GM21737 (cell line): ENCODE measurements around the gene DAB2IP.

Source experiments
- ATAC-seq: cut with Tn5 transposase; IDR thresholded peaks from one replicate; pipeline ENCODE4 v1.9.1; 2021; ENCODE audit warnings: mild to moderate bottlenecking, moderate library complexity; ENCODE audit not compliant: unreplicated experiment

The DAB2IP gene

DNA sequence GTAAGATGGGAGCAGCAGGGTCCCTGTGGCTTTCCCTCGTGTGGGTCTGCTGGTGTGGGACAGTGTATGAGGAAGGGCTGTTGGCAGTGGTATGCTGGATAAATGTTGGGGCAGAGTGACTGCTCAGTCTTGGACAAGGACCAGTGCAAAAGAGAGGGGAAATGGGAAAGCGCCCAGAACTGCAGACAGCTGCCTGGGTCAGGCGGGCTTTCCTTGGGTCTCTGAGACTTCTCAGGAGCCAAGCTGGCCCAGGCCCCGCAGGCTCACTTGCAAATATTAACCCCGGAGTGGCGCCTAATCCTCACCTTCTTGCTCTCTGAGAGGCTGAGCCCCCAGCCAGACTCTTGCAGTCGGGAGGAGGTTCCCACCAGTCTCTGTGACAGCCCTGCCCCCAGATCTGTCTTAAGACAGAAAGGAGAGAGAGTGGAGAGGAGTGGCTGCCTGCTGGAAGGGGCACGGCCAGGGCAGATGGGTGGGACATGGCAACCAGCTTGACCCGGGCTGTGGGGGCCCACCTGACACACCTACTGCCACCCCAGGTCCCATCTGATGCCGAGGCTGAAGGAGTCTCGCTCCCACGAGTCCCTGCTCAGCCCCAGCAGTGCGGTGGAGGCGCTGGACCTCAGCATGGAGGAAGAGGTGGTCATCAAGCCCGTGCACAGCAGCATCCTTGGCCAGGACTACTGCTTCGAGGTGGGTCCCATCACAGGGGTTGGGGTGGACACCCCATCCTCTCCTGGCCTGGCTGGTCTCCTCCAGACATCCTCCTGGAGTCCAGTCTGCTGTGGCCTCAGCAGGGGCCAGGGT is 105.2 kb downstream of the DAB2IP start:
- ATAC-seq: no peak

DNA sequence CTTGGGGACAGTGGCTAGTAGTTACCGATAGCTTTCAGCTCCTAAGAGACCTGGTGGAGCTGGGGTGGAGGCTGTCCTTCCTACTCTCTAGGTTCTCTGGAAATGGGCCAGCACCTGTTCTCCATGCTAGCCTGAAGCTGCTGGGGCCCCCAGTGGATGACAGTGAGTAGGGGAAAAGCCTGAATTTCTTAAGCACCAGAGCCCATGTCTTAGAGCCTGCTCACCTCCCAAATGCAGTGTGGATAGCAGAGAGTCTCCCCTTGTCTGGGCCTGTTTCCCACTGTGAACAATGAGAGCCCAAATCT is 105.8 kb downstream of the DAB2IP start:
- ATAC-seq: no peak

GRCh38 chr9:121758693-121759092 is 107.3 kb downstream of the DAB2IP start:
- no peak for ATAC-seq

DNA sequence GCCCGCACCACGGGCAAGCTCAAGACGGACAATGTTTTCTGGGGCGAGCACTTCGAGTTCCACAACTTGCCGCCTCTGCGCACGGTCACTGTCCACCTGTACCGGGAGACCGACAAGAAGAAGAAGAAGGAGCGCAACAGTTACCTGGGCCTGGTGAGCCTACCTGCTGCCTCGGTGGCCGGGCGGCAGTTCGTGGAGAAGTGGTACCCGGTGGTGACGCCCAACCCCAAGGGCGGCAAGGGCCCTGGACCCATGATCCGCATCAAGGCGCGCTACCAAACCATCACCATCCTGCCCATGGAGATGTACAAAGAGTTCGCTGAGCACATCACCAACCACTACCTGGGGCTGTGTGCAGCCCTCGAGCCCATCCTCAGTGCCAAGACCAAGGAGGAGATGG is 108.6 kb downstream of the DAB2IP start:
- ATAC-seq: no peak

DNA sequence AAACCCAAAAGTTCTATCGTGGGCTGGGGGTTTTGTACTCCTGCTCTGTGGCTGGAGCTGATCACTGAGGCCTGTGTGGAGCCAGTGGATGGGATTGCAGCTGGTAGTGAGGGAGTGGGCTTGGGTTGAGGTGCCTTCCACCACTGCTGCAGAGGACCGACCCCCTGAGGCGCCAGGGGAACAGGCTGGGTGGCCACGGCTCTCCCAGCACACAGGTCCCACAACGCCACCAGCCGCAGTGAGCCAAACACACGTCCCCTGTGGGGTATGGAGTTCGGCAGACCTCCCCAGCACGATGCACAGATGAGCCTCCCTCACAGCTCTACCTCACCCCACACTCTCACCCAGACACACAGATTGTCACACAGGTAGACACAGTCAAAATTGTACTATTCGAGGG is 109.1 kb downstream of the DAB2IP start:
- ATAC-seq: no peak

DNA sequence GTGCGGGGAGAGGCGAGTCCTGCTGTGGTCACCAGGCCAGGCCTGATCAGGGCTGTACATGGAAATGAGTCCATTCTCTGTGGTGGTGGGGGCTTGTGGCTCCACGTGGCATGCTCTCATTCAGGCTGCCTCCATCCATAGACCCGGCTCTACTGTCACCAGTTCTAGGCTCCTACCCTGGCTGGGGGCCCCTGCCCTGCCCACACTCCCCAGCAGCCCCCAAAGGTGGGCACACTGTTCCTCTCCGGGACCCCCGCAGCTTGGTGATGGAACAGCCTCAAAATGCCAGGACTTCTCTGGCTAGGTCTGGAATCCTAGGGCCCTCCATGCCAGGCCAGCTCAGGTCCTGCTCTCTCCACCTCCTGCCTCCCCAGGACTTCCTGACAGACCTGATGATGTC is 111.7 kb downstream of the DAB2IP start:
- no peak for ATAC-seq

- ATAC-seq: no peak
Measured at GRCh38 chr9:121763561-121764370, 112.3 kb downstream of the DAB2IP start.

DNA sequence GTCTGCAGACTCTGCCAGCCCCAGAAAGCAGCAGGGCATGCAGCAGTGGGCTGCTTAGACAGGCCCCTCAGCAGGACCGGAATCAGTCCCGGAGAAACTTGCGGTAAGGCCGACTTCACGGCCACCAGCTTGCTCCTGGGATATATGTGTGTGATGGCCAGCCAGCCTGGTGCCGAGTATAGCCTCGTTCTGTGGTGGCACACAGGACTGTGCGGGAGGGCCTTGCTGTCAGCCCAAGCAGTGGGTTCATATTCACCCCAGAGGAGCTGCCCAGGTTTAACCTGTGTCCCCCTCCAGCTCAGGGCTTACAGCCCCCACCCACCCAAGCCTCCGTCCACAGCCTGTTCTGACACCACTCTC is 112.9 kb downstream of the DAB2IP start:
- no peak for ATAC-seq

DNA sequence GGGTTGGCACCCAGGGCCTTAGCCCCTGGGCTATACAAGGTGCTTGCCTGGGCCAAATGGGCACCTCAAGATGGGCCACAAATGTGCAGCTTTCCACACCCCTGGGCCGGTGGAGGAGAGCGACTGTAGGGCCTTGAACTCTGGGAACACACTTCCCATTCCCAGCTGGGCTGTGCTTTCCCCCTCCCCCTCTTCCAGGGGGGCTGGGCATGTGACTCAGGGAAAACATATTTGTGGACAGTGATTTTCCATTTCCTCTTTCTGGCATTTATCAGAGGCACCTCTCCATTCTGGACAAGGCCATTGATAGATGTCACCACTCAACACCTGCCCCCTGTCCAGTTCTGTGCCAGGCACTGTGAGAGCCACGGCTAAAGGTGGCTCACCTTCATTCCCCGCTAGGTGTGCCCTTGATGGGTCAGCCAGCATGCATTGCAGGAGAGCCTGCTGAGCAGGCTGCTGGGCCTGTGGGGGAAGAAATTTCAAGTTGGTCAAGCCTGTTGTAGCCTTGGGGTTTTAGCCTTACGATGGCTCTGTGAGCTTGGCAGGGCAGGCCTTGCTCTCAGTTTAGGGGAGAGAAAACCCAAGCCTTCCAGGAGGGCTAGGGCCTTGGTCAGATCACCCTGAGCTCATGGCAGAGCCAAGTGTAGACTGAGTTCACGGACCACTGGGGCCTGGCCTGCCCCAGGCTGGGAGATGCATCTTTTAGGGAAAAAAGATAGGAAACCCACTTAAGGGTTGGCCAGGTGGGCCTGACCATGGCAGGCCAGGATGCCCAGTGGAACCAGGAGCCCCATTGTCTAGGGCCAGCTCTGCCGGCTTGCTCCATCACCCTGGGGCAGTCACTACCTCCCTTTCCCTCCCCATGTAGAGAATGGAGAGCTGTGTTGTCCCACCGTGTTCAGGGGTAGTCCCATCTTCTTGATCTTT is 113.9 kb downstream of the DAB2IP start:
- no peak for ATAC-seq

DNA sequence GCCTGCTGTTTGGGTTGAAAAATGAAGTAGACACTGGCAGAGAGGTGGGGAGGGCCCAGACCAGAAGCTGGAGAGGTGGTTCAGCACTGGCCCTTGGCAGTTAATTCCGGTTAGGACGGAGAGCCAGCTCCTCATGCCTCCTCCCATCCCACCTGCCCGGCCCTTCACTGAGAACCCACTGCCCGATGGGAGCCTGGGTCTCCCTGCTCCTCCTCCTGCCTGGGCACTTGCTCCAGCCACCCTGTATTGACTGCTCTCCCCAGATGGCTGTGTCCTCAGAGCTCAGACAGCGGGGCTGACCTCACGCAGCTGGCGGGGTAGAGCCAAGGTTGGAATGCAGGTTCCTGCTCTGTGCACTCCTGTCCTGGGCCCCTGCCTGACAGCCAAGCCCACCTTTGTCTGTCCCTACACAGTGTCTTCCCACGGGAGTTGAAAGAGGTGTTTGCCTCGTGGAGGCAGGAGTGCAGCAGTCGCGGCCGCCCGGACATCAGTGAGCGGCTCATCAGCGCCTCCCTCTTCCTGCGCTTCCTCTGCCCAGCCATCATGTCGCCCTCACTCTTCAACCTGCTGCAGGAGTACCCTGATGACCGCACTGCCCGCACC is 114.7 kb downstream of the DAB2IP start:
- ATAC-seq: no peak

GRCh38 chr9:121767171-121767769 is 115.8 kb downstream of the DAB2IP start:
- no peak for ATAC-seq

DNA sequence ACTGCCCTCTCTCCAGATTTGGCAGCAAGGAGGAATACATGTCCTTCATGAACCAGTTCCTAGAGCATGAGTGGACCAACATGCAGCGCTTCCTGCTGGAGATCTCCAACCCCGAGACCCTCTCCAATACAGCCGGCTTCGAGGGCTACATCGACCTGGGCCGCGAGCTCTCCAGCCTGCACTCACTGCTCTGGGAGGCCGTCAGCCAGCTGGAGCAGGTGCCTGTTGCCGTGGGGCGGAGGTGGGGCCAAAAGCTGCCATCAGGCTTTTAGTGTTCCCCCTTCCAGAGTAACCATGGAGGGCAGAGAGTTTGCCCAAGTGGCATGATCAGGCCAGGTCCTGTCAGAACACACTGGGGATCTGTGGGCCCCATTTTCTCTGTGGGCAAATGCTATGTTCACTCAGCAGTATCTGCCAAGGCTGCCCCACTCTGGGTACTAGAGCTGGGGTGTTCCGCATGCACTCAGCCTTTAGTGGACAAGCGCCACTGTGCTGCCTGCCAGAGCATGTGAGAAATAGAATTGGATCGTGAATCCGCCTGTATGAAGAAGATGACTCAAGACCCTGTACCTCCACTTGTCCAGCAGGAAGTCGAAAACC is 117.1 kb downstream of the DAB2IP start:
- no peak for ATAC-seq

DNA sequence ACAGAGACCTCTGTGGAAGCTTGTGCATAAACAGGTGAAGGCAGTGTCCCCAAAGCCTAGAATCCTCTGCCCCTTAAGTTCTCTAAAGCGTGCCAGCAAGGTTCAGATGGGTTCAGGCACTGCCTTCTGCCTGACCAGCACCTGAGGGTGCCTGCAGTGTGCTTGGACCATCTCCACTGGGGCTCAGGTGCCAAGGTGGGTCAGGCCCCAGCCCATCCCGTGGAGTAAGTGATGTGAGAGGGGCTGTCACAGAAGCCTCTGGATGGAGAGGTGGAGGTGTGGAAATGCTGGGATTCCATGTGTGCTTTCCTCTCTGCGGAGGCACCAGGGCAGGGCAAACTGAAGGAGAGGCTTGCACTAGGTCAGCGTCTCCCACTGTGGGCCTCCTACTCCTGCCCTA is 118.5 kb downstream of the DAB2IP start:
- ATAC-seq: no peak

- no peak for ATAC-seq
Measured at GRCh38 chr9:121770415-121771273, 119.2 kb downstream of the DAB2IP start.

DNA sequence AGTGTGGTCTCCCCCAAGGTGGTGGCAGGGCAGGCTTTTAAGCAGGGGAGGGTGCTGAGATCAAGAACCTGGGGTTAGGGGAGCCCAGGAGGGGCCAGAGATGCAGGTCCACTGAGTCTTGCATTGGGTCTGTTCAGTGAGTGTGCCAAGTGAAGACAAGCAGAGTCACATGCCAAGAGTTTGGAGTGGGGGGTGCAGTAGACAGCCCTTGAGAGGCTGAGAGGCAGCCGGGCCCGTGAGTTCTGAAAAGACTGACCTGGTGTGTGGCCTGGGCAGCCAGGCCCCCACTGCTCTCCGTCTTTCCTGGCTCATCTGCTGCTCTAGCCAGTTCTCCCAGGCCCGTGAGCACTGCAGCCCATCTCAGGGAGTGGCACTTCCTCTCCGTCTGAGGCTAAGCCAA is 120.0 kb downstream of the DAB2IP start:
- ATAC-seq: no peak

DNA sequence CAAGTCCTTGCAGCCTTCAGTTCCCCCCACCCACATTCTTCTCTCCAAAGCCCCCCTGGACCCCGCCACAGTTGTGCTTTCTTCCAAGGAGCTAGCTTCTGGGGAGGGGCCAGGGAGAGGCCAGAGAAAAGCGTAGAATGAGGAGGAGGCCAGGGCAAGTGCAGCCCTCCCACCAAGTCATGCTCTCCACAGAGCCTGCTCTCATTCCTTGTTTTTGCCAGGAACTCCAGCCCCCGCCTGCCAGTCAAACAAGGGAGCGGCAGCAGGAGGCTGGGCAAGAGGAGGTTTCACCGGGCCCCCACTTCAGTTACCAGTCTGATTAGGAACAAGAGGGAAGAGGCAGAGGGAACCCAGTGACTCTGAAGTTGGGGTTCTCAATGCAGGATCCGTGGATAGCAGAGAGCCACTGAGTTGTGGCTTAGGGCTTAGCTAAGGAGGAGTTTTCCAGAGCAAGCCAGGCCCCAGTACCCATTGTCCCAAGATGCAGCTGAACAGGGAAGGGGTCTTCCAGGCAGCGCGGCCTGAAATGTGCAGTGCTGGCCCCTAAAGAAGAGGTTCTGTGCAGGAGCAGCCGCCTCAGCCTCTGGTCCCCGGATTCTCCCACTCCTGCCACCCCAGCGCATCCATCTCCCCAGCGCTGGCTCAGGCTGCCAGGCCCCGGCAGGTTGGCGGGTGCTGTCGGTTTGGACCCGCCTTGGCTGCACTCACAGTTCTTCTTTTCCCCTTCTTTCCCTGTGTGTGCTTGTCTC is 120.6 kb downstream of the DAB2IP start:
- no peak for ATAC-seq

DNA sequence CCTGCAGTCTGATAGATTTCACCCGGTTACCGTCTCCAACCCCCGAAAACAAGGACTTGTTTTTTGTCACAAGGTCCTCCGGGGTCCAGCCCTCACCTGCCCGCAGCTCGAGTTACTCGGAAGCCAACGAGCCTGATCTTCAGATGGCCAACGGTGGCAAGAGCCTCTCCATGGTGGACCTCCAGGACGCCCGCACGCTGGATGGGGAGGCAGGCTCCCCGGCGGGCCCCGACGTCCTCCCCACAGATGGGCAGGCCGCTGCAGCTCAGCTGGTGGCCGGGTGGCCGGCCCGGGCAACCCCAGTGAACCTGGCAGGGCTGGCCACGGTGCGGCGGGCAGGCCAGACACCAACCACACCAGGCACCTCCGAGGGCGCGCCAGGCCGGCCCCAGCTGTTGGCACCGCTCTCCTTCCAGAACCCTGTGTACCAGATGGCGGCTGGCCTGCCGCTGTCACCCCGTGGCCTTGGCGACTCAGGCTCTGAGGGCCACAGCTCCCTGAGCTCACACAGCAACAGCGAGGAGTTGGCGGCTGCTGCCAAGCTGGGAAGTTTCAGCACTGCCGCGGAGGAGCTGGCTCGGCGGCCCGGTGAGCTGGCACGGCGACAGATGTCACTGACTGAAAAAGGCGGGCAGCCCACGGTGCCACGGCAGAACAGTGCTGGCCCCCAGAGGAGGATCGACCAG is 121.3 kb downstream of the DAB2IP start:
- ATAC-seq: no peak
